ENCODE data around the gene TRABD2A. TPM values are rescaled to one million over a fixed set of nuclear protein-coding genes. Genes with fewer than 3 reads are reported as not detected.

TRABD2A gene
- total RNA-seq, 4 donors from 2014 or later, result 0.47 to 2.7 (median 1.4) TPM

- Histone ChIP-seq H3K27me3 (no peaks in the 10 kb centered on the region), H3K4me3 (no peak overlapping the region), H3K36me3 (no peaks in the 10 kb centered on the region), H3K9me3 (no peaks in the 10 kb centered on the region), H3K4me1 (no peaks in the 10 kb centered on the region), H3K27ac (no peak overlapping the region)
- ATAC-seq, result no peak
- no peak for TF ChIP-seq CTCF (IDR thresholded peaks at IDR 0.05)
- 88 to 89% methylated on average over 6 to 8 of the region's 8 CpGs for WGBS, 2 donors (ENCODE audit: low coverage in 1 of 2)
These were observed 36.7 kb downstream of the TRABD2A start for GRCh38 chr2:84844141-84844540.

- H3K4me1 ChIP-seq, result no peaks in the 10 kb centered on the region
These were observed 39.3 kb downstream of the TRABD2A start for GRCh38 chr2:84841577-84841976.

GRCh38 chr2:84840306-84840705, 40.6 kb downstream of the TRABD2A start:
- H3K27me3 ChIP-seq, result no peaks in the 10 kb centered on the region
- no peak overlapping the region for H3K27ac ChIP-seq
- no peak for ATAC-seq
- H3K9me3 ChIP-seq, result peaks cover 0 to 27% (median 0%) of the 10 kb centered on the region in 3 donors
- 54 to 65% methylated on average over 3 of the region's 3 CpGs for WGBS, 2 donors (ENCODE audit: low coverage in 1 of 2)
- H3K4me1 ChIP-seq, result no peaks in the 10 kb centered on the region
- no peak overlapping the region for H3K4me3 ChIP-seq
- TF ChIP-seq POLR2A (IDR thresholded peaks at IDR 0.05), result no peak
- TF ChIP-seq POLR2AphosphoS5 (IDR thresholded peaks at IDR 0.05), result no peak
- no peaks in the 10 kb centered on the region for H3K36me3 ChIP-seq

More at GRCh38 chr2:84841577-84841976, 39.3 kb downstream of the TRABD2A start:
- TF ChIP-seq POLR2AphosphoS5 (IDR thresholded peaks at IDR 0.05), result no peak
- no peak for TF ChIP-seq EP300 (IDR thresholded peaks at IDR 0.05)
- TF ChIP-seq CTCF (IDR thresholded peaks at IDR 0.05), result no peak
- TF ChIP-seq POLR2A (IDR thresholded peaks at IDR 0.05), result no peak
- H3K27ac ChIP-seq, result no peak overlapping the region
- 82 to 93% methylated on average over 3 to 6 of the region's 6 CpGs for WGBS, 2 donors (ENCODE audit: low coverage in 1 of 2)
- no peak for ATAC-seq
- H3K9me3 ChIP-seq, result peaks cover 0 to 14% (median 0%) of the 10 kb centered on the region in 3 donors
- H3K36me3 ChIP-seq, result no peaks in the 10 kb centered on the region
- no peaks in the 10 kb centered on the region for H3K27me3 ChIP-seq
- H3K4me3 ChIP-seq, result no peak overlapping the region

GRCh38 chr2:84839851-84840250, 41.0 kb downstream of the TRABD2A start:
- WGBS, 2 donors (ENCODE audit: low coverage in 1 of 2), result 73% methylated on average over 4 of the region's 4 CpGs; no CpG with 5 or more reads in 1 of the 2 donors
- peaks cover 0 to 31% (median 0%) of the 10 kb centered on the region in 3 donors for H3K9me3 ChIP-seq
- ATAC-seq, result no peak
- H3K36me3 ChIP-seq, result no peaks in the 10 kb centered on the region
- H3K27ac ChIP-seq, result no peak overlapping the region
- no peak for TF ChIP-seq POLR2A (IDR thresholded peaks at IDR 0.05)
- TF ChIP-seq POLR2AphosphoS5 (IDR thresholded peaks at IDR 0.05), result no peak
- TF ChIP-seq EP300 (IDR thresholded peaks at IDR 0.05), result no peak
- TF ChIP-seq CTCF (IDR thresholded peaks at IDR 0.05), result no peak
- no peaks in the 10 kb centered on the region for H3K4me1 ChIP-seq
- no peaks in the 10 kb centered on the region for H3K27me3 ChIP-seq
- H3K4me3 ChIP-seq, result no peak overlapping the region

- Histone ChIP-seq H3K27me3 (no peaks in the 10 kb centered on the region), H3K9me3 (peaks cover 0 to 32% (median 0%) of the 10 kb centered on the region in 3 donors), H3K4me3 (no peak overlapping the region), H3K4me1 (no peaks in the 10 kb centered on the region), H3K27ac (no peak overlapping the region), H3K36me3 (no peaks in the 10 kb centered on the region)
- WGBS, 2 donors (ENCODE audit: low coverage in 1 of 2), result 0 to 57% methylated on average over 1 to 2 of the region's 2 CpGs
- TF ChIP-seq POLR2A (IDR thresholded peaks at IDR 0.05), result no peak
- TF ChIP-seq POLR2AphosphoS5 (IDR thresholded peaks at IDR 0.05), result no peak
- no peak for TF ChIP-seq EP300 (IDR thresholded peaks at IDR 0.05)
- no peak for TF ChIP-seq CTCF (IDR thresholded peaks at IDR 0.05)
- no peak for ATAC-seq
These were observed 42.3 kb downstream of the TRABD2A start for GRCh38 chr2:84838434-84839145.
